NCI-H82 treated with DMSO at 0.1 percent for 48 hours (cell line): ENCODE data around the gene FOXC2.

ENCODE experiments used
- DNase-seq: peaks from one replicate; lab custom pipeline; 2025; ENCODE audit not compliant: unreplicated experiment; lab: John Stamatoyannopoulos, UW

Gene FOXC2

GRCh38 chr16:86555704-86556075, 10.9 kb upstream of the FOXC2 start:
- DNase-seq = no peak

GRCh38 chr16:86556576-86556975, 10.1 kb upstream of the FOXC2 start:
- DNase-seq = no peak

- DNase-seq = no peak
These were observed 9.0 kb upstream of the FOXC2 start for GRCh38 chr16:86557587-86557986.

GRCh38 chr16:86558355-86559193, 8.1 kb upstream of the FOXC2 start:
- no peak for DNase-seq

GRCh38 chr16:86559802-86560305, 6.8 kb upstream of the FOXC2 start:
- DNase-seq = no peak

- DNase-seq = no peak
These were observed 4.3 kb upstream of the FOXC2 start for GRCh38 chr16:86562356-86562755.

- DNase-seq = peak; percentile 33
These were observed 2.9 kb upstream of the FOXC2 start for GRCh38 chr16:86563469-86564345.

GRCh38 chr16:86565181-86565631, 1.4 kb upstream of the FOXC2 start:
- no peak for DNase-seq

GRCh38 chr16:86565644-86566511, 751 bp upstream of the FOXC2 start:
- no peak for DNase-seq

- no peak for DNase-seq
These were observed 504 bp downstream of the FOXC2 start for GRCh38 chr16:86566966-86567700.

- DNase-seq = no peak
These were observed 1.3 kb downstream of the FOXC2 start for GRCh38 chr16:86567701-86568581.

GRCh38 chr16:86568677-86569623, 2.3 kb downstream of the FOXC2 start:
- no peak for DNase-seq

GRCh38 chr16:86569701-86570447, 3.2 kb downstream of the FOXC2 start:
- no peak for DNase-seq

GRCh38 chr16:86570558-86571529, 4.2 kb downstream of the FOXC2 start:
- no peak for DNase-seq

- DNase-seq = no peak
These were observed 4.9 kb downstream of the FOXC2 start for GRCh38 chr16:86571530-86571915.

GRCh38 chr16:86572041-86572521, 5.5 kb downstream of the FOXC2 start:
- DNase-seq = no peak
